Endothelial cell (in vitro differentiated cells): ENCODE results near the gene SEC16B. TPM values are rescaled to one million over a fixed set of nuclear protein-coding genes. Genes with fewer than 3 reads are reported as not detected.

Source experiments
- DNase-seq: peaks from one replicate; pipeline ENCODE4 v3.0.0; 2021; ENCODE audit warnings: low spot score
- H3K27ac Mint-ChIP-seq: one replicate; pipeline ENCODE4 v1.8.0; 2021; ENCODE audit warnings: mixed read lengths, inconsistent platforms; ENCODE audit not compliant: unreplicated experiment
- H3K27me3 Mint-ChIP-seq: one replicate; pipeline ENCODE4 v1.8.0; 2021; ENCODE audit warnings: mild to moderate bottlenecking, moderate library complexity, mixed read lengths, inconsistent platforms; ENCODE audit not compliant: unreplicated experiment
- H3K36me3 Mint-ChIP-seq: one replicate; pipeline ENCODE4 v1.8.0; 2021; ENCODE audit warnings: mild to moderate bottlenecking, low read depth, mixed read lengths, inconsistent platforms; ENCODE audit not compliant: unreplicated experiment
- H3K4me1 Mint-ChIP-seq: one replicate; pipeline ENCODE4 v1.8.0; 2021; ENCODE audit warnings: mild to moderate bottlenecking, mixed read lengths, inconsistent platforms; ENCODE audit not compliant: unreplicated experiment
- H3K4me3 Mint-ChIP-seq: one replicate; pipeline ENCODE4 v1.8.0; 2021; ENCODE audit warnings: mild to moderate bottlenecking, mixed read lengths, inconsistent platforms; ENCODE audit not compliant: unreplicated experiment
- H3K9me3 Mint-ChIP-seq: one replicate; pipeline ENCODE4 v1.8.0; 2021; ENCODE audit warnings: mixed read lengths, inconsistent platforms; ENCODE audit not compliant: unreplicated experiment
- CTCF ChIP-seq: fragments of 200-600 bp; sonication (generic); IDR thresholded peaks from one replicate; pipeline ENCODE4 v1.5.0; 2021; ENCODE audit warnings: antibody characterized with exemption; ENCODE audit not compliant: unreplicated experiment
- total RNA-seq: library from RNA; stranded (reverse); fragmentation: NEBNext Ultra II Directional; extraction: Animal tissue kit (Norgen Biotek cat#: 25700); gene quantifications from one replicate; pipeline ENCODE4 v1.2.1, GENCODE V29; 2021; ENCODE audit not compliant: unreplicated experiment

Gene SEC16B
- total RNA-seq, 1 donor from 2014 or later: 0.49 TPM

GRCh38 chr1:177944016-177944949, 25.6 kb downstream of the SEC16B start:
- Mint-ChIP-seq H3K36me3 (peaks cover 5% of the 10 kb centered on the region), H3K27ac (no peak overlapping the region), H3K9me3 (no peaks in the 10 kb centered on the region), H3K4me3 (no peak overlapping the region), H3K27me3 (peaks cover 5% of the 10 kb centered on the region), H3K4me1 (peaks cover 6% of the 10 kb centered on the region)
- no peak for DNase-seq
- no peak for TF ChIP-seq CTCF

- no peak overlapping the region for H3K27ac Mint-ChIP-seq
- H3K4me1 Mint-ChIP-seq: no peaks in the 10 kb centered on the region
- no peak for TF ChIP-seq CTCF
Observed at GRCh38 chr1:177941976-177942375, 27.9 kb downstream of the SEC16B start.

GRCh38 chr1:177940682-177941081, 29.2 kb downstream of the SEC16B start:
- H3K27ac Mint-ChIP-seq: no peak overlapping the region
- H3K9me3 Mint-ChIP-seq: no peaks in the 10 kb centered on the region
- H3K4me1 Mint-ChIP-seq: no peaks in the 10 kb centered on the region
- no peak for DNase-seq
- H3K4me3 Mint-ChIP-seq: no peak overlapping the region
- peaks cover 9% of the 10 kb centered on the region for H3K27me3 Mint-ChIP-seq
- H3K36me3 Mint-ChIP-seq: peaks cover 5% of the 10 kb centered on the region
- no peak for TF ChIP-seq CTCF

More at GRCh38 chr1:177941976-177942375, 27.9 kb downstream of the SEC16B start:
- Mint-ChIP-seq H3K4me3 (no peak overlapping the region), H3K9me3 (no peaks in the 10 kb centered on the region), H3K36me3 (peaks cover 5% of the 10 kb centered on the region), H3K27me3 (peaks cover 9% of the 10 kb centered on the region)
- no peak for DNase-seq

GRCh38 chr1:177937931-177938330, 31.9 kb downstream of the SEC16B start:
- H3K27me3 Mint-ChIP-seq: peaks cover 8% of the 10 kb centered on the region
- H3K9me3 Mint-ChIP-seq: no peaks in the 10 kb centered on the region
- no peak for TF ChIP-seq CTCF
- no peaks in the 10 kb centered on the region for H3K36me3 Mint-ChIP-seq
- no peak for DNase-seq
- no peak overlapping the region for H3K27ac Mint-ChIP-seq
- no peak overlapping the region for H3K4me3 Mint-ChIP-seq
- no peaks in the 10 kb centered on the region for H3K4me1 Mint-ChIP-seq

- no peaks in the 10 kb centered on the region for H3K4me1 Mint-ChIP-seq
- H3K36me3 Mint-ChIP-seq: no peaks in the 10 kb centered on the region
- H3K27ac Mint-ChIP-seq: no peak overlapping the region
- H3K4me3 Mint-ChIP-seq: no peak overlapping the region
- TF ChIP-seq CTCF: no peak
- peaks cover 8% of the 10 kb centered on the region for H3K27me3 Mint-ChIP-seq
- DNase-seq: no peak
- no peaks in the 10 kb centered on the region for H3K9me3 Mint-ChIP-seq
Observed at GRCh38 chr1:177937174-177937770, 32.6 kb downstream of the SEC16B start.
